CD4-positive, alpha-beta T cell treated with Interleukin-17A for 1 hour (primary cell): Measurements from ENCODE around the gene GPT2.
"Not testable (repeated sequence)": the region's sequence is repeated elsewhere in the genome, so short reads cannot be mapped to it uniquely, and the experiment has no call there.

Source experiments
- DNase-seq: peaks from one replicate; pipeline ENCODE4 v3.0.0-alpha.2; 2020

The GPT2 gene

DNA sequence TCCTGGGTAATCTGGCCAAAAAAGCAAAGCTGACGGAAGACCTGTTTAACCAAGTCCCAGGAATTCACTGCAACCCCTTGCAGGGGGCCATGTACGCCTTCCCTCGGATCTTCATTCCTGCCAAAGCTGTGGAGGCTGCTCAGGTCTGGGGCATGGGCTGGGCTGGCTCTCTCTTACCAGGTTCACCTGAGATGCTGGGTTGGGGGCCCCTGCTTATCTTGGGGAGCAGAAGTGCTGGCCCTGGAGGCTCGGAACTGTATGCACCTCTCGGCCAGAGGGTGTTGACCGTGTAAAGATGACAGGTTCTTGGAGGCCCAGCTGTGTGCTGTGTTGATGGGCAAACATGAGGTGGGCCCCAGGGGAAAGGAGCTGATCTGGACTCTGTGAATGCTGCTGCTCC is 40.2 kb downstream of the GPT2 start:
- DNase-seq: no peak

DNA sequence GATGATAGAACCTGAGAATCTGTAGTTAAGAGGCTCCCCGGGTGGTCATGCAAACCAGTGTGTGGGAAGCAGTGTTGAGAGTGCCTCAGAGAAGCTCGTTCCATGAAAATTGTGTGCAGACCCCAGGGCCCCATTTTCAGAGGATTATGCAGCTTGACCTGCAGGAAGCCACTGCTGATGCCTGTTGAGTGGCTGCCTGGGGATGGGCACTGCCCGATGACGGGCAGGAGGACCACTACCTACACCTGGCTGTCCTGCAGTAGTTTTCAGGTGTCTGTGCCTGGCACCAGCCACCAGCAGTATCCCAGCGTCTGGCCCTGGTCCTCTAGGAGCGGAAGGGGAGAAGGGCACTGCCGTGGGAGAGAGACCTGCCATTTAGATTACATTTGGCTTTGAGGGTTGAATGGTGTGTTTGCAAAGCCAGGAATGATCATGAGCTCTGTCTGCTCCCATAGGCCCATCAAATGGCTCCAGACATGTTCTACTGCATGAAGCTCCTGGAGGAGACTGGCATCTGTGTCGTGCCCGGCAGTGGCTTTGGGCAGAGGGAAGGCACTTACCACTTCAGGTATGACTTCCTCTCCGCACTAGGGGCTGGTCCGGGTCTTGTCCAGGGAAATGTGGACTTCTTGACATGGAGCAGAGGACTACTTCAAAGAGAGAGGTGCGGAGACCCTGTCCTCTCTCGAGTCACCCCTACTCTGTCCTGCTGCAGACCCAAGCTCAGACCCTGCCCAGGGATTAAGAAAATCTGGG is 42.5 kb downstream of the GPT2 start:
- DNase-seq: no peak

- no peak for DNase-seq
These were observed 43.1 kb downstream of the GPT2 start for GRCh38 chr16:46927273-46927672.

DNA sequence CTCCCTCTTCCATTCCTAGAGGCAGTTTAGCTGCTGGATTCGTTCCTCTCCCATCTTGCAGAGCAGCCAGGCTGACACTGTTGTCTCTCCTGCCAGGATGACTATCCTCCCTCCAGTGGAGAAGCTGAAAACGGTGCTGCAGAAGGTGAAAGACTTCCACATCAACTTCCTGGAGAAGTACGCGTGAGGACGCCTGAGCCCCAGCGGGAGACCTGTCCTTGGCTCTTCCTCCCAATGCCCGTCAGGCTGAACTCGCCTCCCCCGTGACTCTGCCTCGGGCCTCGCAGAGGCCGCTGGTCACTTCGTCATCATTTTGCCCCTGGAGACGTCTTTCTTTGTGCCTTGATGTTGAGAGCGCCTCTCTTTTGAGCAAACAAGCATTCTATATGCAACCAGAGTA is 44.6 kb downstream of the GPT2 start:
- DNase-seq: no peak

DNA sequence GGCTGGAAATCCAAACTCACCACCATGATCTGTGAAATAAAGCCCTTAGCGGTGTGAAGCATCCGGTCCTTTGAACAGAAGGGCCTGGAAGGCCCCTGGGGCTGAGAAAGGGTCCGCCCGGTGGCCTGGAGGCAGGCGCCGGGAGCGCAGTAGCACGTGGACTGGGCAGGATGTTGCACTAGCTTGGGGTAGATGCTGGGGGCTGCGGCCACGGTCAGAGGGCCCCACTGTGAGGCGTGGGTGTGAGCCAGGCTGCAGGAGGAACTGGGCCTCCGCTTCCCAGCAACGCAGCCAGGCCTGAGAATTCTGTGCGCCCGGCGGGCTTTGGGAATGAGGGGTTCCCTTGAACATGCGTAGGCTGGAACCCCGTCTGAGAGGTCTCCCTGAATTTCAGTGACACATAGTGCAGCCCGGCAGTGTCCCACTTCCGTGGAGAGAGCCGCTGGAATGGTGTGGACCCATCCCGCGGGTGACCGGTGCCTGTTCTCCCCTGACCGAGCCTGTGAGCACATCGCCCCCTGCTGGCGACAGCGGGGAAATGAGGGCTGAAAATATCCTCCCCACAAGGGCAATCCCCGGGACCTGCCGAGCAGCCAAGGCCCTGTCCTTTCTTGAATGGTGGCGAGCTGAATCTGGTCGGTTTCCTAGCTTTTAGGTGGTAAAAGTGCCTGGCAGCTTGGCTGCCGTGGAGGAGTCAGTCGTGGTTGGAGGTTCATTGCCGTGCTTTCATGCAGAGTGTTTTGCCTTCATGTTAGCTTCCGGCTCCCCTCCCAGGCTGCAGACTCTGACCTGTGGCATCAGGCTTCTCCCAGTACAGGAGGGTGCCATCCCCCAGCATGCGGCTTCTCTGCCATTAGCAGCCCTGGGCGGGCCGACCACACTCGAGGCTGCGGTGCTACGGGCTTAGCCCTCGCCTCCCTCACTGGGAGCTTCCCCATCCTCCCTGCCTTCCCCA is 45.5 kb downstream of the GPT2 start:
- DNase-seq: peak; percentile 67

- DNase-seq: no peak
These were observed 46.7 kb downstream of the GPT2 start for GRCh38 chr16:46930861-46931260.

GRCh38 chr16:46932802-46933201 is 48.6 kb downstream of the GPT2 start:
- DNase-seq: no peak

- no peak for DNase-seq
These were observed 53.4 kb downstream of the GPT2 start for GRCh38 chr16:46937536-46937935.

DNA sequence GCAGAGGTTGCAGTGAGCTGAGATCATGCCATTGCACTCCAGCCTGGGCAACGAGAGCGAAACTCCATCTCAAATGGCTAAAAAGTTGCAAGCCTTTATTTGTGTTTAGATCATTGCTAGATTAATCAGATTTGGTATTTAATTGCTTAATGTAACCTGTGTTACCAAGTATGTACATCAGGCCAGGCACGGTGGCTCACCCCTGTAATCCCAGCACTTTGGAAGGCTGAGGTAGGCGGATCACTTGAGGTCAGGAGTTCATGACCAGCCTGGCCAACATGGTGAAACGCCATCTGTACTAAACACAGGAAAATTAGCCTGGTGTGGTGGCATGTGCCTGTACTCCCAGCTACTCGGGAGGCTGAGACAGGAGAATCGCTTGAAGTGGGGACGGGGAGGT is 60.6 kb downstream of the GPT2 start:
- DNase-seq: not testable (repeated sequence)

- DNase-seq: peak; percentile 64
These were observed 63.9 kb downstream of the GPT2 start for GRCh38 chr16:46947900-46948547.

GRCh38 chr16:46948548-46949166 is 64.5 kb downstream of the GPT2 start:
- no peak for DNase-seq

GRCh38 chr16:46949241-46949892 is 65.2 kb downstream of the GPT2 start:
- DNase-seq: peak; percentile 43

DNA sequence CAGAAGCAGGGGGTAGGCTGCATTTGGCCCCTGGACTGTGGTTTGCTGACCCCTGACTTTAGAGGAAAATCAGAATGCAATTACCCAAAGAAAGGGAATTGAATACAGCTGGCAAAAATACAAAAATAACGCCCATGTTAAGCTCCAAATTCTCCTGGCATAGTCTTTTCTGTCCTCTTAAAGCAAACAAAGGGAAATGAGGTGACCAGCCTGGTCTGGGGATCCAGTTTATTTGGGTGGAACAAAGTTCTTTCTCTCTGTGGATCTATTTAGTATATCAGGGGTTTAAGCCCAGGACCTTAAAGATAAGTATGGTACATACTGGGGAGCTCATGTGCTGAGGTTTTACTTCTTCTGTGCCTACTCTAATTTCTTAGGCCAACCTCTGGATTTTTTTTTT is 65.8 kb downstream of the GPT2 start:
- no peak for DNase-seq

- DNase-seq: no peak
These were observed 70.4 kb downstream of the GPT2 start for GRCh38 chr16:46954562-46954961.

DNA sequence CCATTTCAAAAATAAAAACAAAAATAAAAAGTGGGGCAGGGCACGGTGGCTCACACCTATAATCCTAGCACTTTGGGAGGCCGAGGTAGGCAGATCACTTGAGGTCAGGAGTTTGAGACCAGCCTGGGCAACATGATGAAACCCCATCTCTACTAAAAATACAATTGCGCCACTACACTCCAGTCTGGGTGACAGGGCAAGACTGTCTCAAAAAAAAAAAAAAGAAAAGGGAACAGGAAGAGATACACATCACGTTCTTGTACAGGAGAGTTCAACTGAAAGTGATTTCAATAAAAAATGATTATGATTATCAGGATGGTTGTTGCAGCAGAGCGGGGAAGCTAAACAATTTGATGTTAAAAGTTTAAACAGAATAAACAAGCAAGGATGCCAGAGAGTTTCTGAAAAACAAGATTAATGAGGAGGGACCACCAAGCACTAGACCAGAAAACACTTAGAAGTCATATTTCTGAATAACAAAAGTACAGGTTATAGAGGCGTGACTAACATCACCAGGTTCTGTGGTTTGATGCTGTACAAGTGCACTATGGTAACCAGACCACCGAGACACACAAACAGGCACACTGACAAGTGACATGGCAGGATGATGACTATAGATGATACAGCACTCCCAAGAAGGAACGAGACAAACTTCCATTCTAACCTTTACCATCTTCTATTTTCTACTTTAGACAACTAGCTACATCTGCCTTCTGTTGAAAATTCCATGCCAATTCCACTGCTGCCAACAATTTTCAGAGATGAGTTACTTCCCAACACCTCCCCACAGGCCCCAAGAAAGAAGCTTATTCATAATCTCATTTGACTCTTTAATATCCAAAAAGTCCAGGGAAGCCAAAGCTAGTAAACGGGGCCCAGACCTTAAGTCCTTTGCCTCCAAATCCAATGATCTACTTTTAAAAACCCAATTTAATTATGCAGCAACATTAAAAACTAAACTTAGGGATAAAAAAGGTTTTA is 77.5 kb downstream of the GPT2 start:
- peak; percentile 52 for DNase-seq

DNA sequence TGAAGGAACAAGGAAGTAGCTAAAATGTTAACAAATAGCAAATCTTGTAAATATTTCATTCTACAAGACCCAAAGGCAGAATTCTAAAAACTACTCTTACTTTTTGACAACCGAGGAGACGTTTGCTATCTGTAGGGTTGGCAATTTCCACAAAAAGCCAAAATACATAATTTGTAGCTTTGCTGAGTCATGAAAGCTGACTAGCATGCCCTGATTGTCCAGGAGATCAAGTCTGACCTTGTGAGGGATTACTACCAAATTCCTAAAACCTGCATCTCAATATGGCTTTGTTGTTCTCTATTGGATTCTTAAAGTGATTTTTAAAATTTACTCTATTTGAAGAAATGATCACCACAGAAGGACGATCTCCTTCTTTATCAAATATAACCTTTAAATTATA is 78.5 kb downstream of the GPT2 start:
- no peak for DNase-seq

DNA sequence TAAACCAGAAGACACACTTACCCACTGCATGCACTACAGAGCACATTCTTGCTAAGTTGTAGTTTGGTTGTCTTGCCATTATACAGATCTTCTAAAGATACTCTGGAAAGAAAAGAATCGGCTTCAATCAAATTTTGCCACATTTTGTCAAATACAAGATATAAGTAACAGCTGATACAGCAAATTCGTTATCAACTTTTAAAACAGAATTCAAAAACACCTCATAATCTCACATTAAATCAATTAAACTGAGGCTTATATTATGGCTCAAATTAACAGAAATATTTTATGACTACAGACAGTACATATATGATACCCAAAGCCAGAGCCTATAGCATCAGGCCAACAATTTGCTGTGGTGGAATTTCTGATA is 83.9 kb downstream of the GPT2 start:
- DNase-seq: no peak

- no peak for DNase-seq
These were observed 85.9 kb downstream of the GPT2 start for GRCh38 chr16:46970089-46970488.

GRCh38 chr16:46971271-46971670 is 87.1 kb downstream of the GPT2 start:
- DNase-seq: no peak

GRCh38 chr16:46972429-46973206 is 88.5 kb downstream of the GPT2 start:
- DNase-seq: peak; percentile 65
